HL-60 (cell line): ENCODE measurements around the gene THRAP3.

Source experiments
- DNase-seq, 2 experiments: peaks; one replicate each; pipeline ENCODE4 v3.0.0-alpha.2; 2010 to 2020; ENCODE audit warnings: low read depth in 1 of 2, low spot score in 1 of 2
- H3K27ac ChIP-seq: fragments of 250-450 bp; sonication (Bioruptor Pico); replicated peaks from 2 replicates; pipeline ENCODE4 v1.5.1; 2020; ENCODE audit warnings: mild to moderate bottlenecking, moderate library complexity
- H3K27me3 ChIP-seq: fragments of 250-450 bp; sonication (Bioruptor Pico); 2 replicates; pipeline ENCODE4 v1.5.1; 2021; ENCODE audit warnings: mild to moderate bottlenecking, moderate library complexity; ENCODE audit not compliant: insufficient read depth, poor library complexity, severe bottlenecking
- H3K4me3 ChIP-seq: replicated peaks from 2 replicates; pipeline ENCODE4 v1.5.1; 2011; ENCODE audit warnings: mild to moderate bottlenecking, control low read depth, low read length; ENCODE audit not compliant: insufficient read depth
- CTCF ChIP-seq: IDR thresholded peaks from one replicate; pipeline ENCODE4 v1.5.1; 2011; ENCODE audit warnings: low read length, control low read depth, inconsistent platforms; ENCODE audit not compliant: insufficient read depth
- GABPA ChIP-seq: IDR thresholded peaks from 2 replicates; pipeline ENCODE4 v1.6.1; 2012; ENCODE audit warnings: low read depth
- POLR2AphosphoS5 ChIP-seq: IDR thresholded peaks from 2 replicates; pipeline ENCODE4 v1.6.1; 2012; ENCODE audit warnings: low read depth
- REST ChIP-seq: IDR thresholded peaks from 2 replicates; pipeline ENCODE4 v1.6.1; 2012; ENCODE audit warnings: low read depth; ENCODE audit not compliant: insufficient replicate concordance
- SPI1 ChIP-seq: IDR thresholded peaks from 2 replicates; pipeline ENCODE4 v1.6.1; 2012; ENCODE audit warnings: low read depth, mild to moderate bottlenecking, borderline replicate concordance

Gene THRAP3

GRCh38 chr1:36284061-36284460 is 59.8 kb downstream of the THRAP3 start:
- H3K27ac ChIP-seq = no peak overlapping the region
- H3K27me3 ChIP-seq = no peaks in the 10 kb centered on the region
- TF ChIP-seq POLR2AphosphoS5 = no peak
- TF ChIP-seq GABPA = no peak
- TF ChIP-seq SPI1 = no peak
- no peak for TF ChIP-seq CTCF
- no peak for TF ChIP-seq REST
- no peak for DNase-seq
- H3K4me3 ChIP-seq = no peak overlapping the region

GRCh38 chr1:36284517-36284916 is 60.3 kb downstream of the THRAP3 start:
- TF ChIP-seq REST (no peak), SPI1 (no peak), GABPA (no peak), POLR2AphosphoS5 (no peak), CTCF (no peak)
- no peak for DNase-seq
- Histone ChIP-seq H3K4me3 (no peak overlapping the region), H3K27me3 (no peaks in the 10 kb centered on the region), H3K27ac (no peak overlapping the region)

- Histone ChIP-seq H3K27me3 (no peaks in the 10 kb centered on the region), H3K4me3 (no peak overlapping the region), H3K27ac (no peak overlapping the region)
- TF ChIP-seq POLR2AphosphoS5 = no peak
- peak; percentile 56 for TF ChIP-seq CTCF
- peak; percentile 66 to 78 for DNase-seq
Measured at GRCh38 chr1:36285443-36286101, 61.3 kb downstream of the THRAP3 start.

GRCh38 chr1:36286802-36287201 is 62.6 kb downstream of the THRAP3 start:
- Histone ChIP-seq H3K4me3 (no peak overlapping the region), H3K27me3 (no peaks in the 10 kb centered on the region), H3K27ac (no peak overlapping the region)
- DNase-seq = no peak
- TF ChIP-seq REST (no peak), GABPA (no peak), SPI1 (no peak), CTCF (no peak), POLR2AphosphoS5 (no peak)
